ENCODE measurements around the gene FLYWCH1. TPM values are rescaled to one million over a fixed set of nuclear protein-coding genes. Genes with fewer than 3 reads are reported as not detected.

Gene FLYWCH1
- polyA plus RNA-seq, 4 donors: 13.0 to 18.8 (median 14.9) TPM

DNA sequence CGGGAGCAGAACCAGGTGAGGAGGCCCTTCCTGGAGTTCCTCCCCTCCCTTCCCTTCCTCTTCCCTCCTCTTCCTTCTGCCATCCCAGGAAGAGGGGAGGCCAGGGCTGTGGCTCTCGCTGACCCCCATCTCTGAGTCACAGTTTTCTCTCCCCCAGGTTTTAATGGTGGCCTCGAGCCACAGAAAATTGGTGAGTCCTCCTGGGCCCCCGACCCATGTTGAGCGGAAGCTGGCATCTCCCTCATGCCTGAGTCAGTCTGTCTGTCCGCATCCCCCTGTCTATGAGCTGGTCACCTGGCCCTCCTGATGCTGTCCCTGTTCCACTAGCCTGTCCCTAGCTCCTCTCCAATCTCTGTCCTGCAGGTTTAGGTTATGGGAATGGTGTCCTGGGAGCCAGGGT is 88.2 kb downstream of the FLYWCH1 start:
- no peak overlapping the region for H3K4me3 ChIP-seq (ENCODE audit: low read depth in 1 of 3, low read length in 3 of 3)
- H3K27ac ChIP-seq (ENCODE audit: low read depth in 1 of 3, low read length in 2 of 3): no peak overlapping the region
- H3K9me3 ChIP-seq (ENCODE audit: control insufficient read depth in 2 of 2, insufficient read depth in 1 of 2, low read depth in 1 of 2, low read length in 1 of 2): no peaks in the 10 kb centered on the region
- no peaks in the 10 kb centered on the region for H3K27me3 ChIP-seq (ENCODE audit: control insufficient read depth in 3 of 3, insufficient read depth in 3 of 3, low read length in 3 of 3)
- H3K36me3 ChIP-seq (ENCODE audit: control insufficient read depth in 3 of 3, insufficient read depth in 2 of 3, low read depth in 1 of 3, low read length in 3 of 3): peaks cover 0 to 43% (median 0%) of the 10 kb centered on the region in 3 donors
- DNase-seq: no peak
- 88 to 93% (median 92%) methylated on average over 6 of the region's 6 CpGs for WGBS, 3 donors
- H3K4me1 ChIP-seq (ENCODE audit: control insufficient read depth in 3 of 3, insufficient read depth in 2 of 3, low read depth in 1 of 3, low read length in 2 of 3): no peaks in the 10 kb centered on the region
- no peak for FAIRE-seq

GRCh38 chr16:3000540-3000939 is 88.8 kb downstream of the FLYWCH1 start:
- peaks cover 0 to 43% (median 0%) of the 10 kb centered on the region in 3 donors for H3K36me3 ChIP-seq (ENCODE audit: control insufficient read depth in 3 of 3, insufficient read depth in 2 of 3, low read depth in 1 of 3, low read length in 3 of 3)
- FAIRE-seq: no peak
- no peak overlapping the region for H3K27ac ChIP-seq (ENCODE audit: low read depth in 1 of 3, low read length in 2 of 3)
- no peaks in the 10 kb centered on the region for H3K9me3 ChIP-seq (ENCODE audit: control insufficient read depth in 2 of 2, insufficient read depth in 1 of 2, low read depth in 1 of 2, low read length in 1 of 2)
- DNase-seq: no peak
- H3K4me3 ChIP-seq (ENCODE audit: low read depth in 1 of 3, low read length in 3 of 3): no peak overlapping the region
- H3K4me1 ChIP-seq (ENCODE audit: control insufficient read depth in 3 of 3, insufficient read depth in 2 of 3, low read depth in 1 of 3, low read length in 2 of 3): no peaks in the 10 kb centered on the region
- H3K27me3 ChIP-seq (ENCODE audit: control insufficient read depth in 3 of 3, insufficient read depth in 3 of 3, low read length in 3 of 3): no peaks in the 10 kb centered on the region
- 76 to 87% (median 84%) methylated on average over 4 of the region's 4 CpGs for WGBS, 3 donors

Other genes starting within 250 kb of the FLYWCH1 start
- 10 to 100 TPM; 19.0 to 41.2 (median 29.9) TPM for gene KCTD5, start 229.4 kb upstream of the FLYWCH1 start, polyA plus RNA-seq
- gene PRSS27, start 191.7 kb upstream of the FLYWCH1 start, polyA plus RNA-seq: 1 to 10 TPM in 1 of 4 donors, under 1 TPM in 1, not detected in 2; 0.65 to 1.3 TPM
- gene SRRM2, start 159.3 kb upstream of the FLYWCH1 start, polyA plus RNA-seq: 100 to 1,000 TPM; 329 to 655 (median 496) TPM
- 100 to 1,000 TPM; 166 to 718 (median 396) TPM for gene ELOB, start 134.7 kb upstream of the FLYWCH1 start, polyA plus RNA-seq
- under 1 TPM in 1 of 4 donors, not detected in 3; 0.03 TPM for gene PRSS33, start 124.4 kb upstream of the FLYWCH1 start, polyA plus RNA-seq
- gene PRSS41, start 113.5 kb upstream of the FLYWCH1 start, polyA plus RNA-seq: not detected
- gene PRSS21, start 94.7 kb upstream of the FLYWCH1 start, polyA plus RNA-seq: under 1 TPM in 2 of 4 donors, not detected in 2; 0.15 to 0.19 TPM
- 10 to 100 TPM in 3 of 4 donors, 1 to 10 TPM in 1; 5.2 to 19.9 (median 15.0) TPM for gene ZG16B, start 81.6 kb upstream of the FLYWCH1 start, polyA plus RNA-seq
- gene PRSS22, start 53.8 kb upstream of the FLYWCH1 start, polyA plus RNA-seq: 1 to 10 TPM in 2 of 4 donors, under 1 TPM in 2; 0.45 to 3.9 (median 1.1) TPM
- 10 to 100 TPM in 3 of 4 donors, 1 to 10 TPM in 1; 9.1 to 30.2 (median 23.3) TPM for gene FLYWCH2, start 28.7 kb upstream of the FLYWCH1 start, polyA plus RNA-seq
- gene KREMEN2, start 52.3 kb downstream of the FLYWCH1 start, polyA plus RNA-seq: under 1 TPM in 3 of 4 donors, not detected in 1; 0.15 to 0.54 (median 0.47) TPM
- 10 to 100 TPM in 2 of 4 donors, 1 to 10 TPM in 2; 1.4 to 19.4 (median 6.9) TPM for gene PAQR4, start 57.4 kb downstream of the FLYWCH1 start, polyA plus RNA-seq
- 10 to 100 TPM in 2 of 4 donors, 1 to 10 TPM in 2; 2.5 to 24.7 (median 7.0) TPM for gene PKMYT1, start 68.5 kb downstream of the FLYWCH1 start, polyA plus RNA-seq
- gene CLDN9, start 101.0 kb downstream of the FLYWCH1 start, polyA plus RNA-seq: 1 to 10 TPM in 2 of 4 donors, under 1 TPM in 2; 0.76 to 2.7 (median 0.99) TPM
- gene CLDN6, start 106.3 kb downstream of the FLYWCH1 start, polyA plus RNA-seq: 10 to 100 TPM in 1 of 4 donors, under 1 TPM in 1, not detected in 2; 0.04 to 24.4 TPM
- gene TNFRSF12A, start 108.4 kb downstream of the FLYWCH1 start, polyA plus RNA-seq: 100 to 1,000 TPM in 2 of 4 donors, 10 to 100 TPM in 2; 27.4 to 259 (median 80.2) TPM
- 100 to 1,000 TPM in 1 of 4 donors, 10 to 100 TPM in 3; 51.5 to 119 (median 57.0) TPM for gene HCFC1R1, start 112.0 kb downstream of the FLYWCH1 start, polyA plus RNA-seq
- gene THOC6, start 112.1 kb downstream of the FLYWCH1 start, polyA plus RNA-seq: 10 to 100 TPM; 35.9 to 51.4 (median 45.0) TPM
- 10 to 100 TPM; 19.1 to 47.8 (median 33.5) TPM for gene BICDL2, start 125.0 kb downstream of the FLYWCH1 start, polyA plus RNA-seq
- 1 to 10 TPM in 1 of 4 donors, under 1 TPM in 3; 0.54 to 3.4 (median 0.78) TPM for gene MMP25, start 134.6 kb downstream of the FLYWCH1 start, polyA plus RNA-seq
- 1,000 to 10,000 TPM in 1 of 4 donors, 100 to 1,000 TPM in 3; 127 to 1,061 (median 507) TPM for gene IL32, start 153.7 kb downstream of the FLYWCH1 start, polyA plus RNA-seq
- under 1 TPM in 2 of 4 donors, not detected in 2; 0.03 to 0.46 TPM for gene ZSCAN10, start 187.4 kb downstream of the FLYWCH1 start, polyA plus RNA-seq
- gene ZNF205, start 200.7 kb downstream of the FLYWCH1 start, polyA plus RNA-seq: 10 to 100 TPM; 12.7 to 17.7 (median 16.2) TPM
- 10 to 100 TPM; 10.8 to 12.8 (median 11.8) TPM for gene ZNF213, start 223.1 kb downstream of the FLYWCH1 start, polyA plus RNA-seq

All from small intestine (tissue), 7 donors.